Left ventricle myocardium inferior (tissue), 1 donor: ENCODE measurements around the gene SLC16A7. TPM values are rescaled to one million over a fixed set of nuclear protein-coding genes. Genes with fewer than 3 reads are reported as not detected.
A peak's percentile ranks its signal among the peaks of the same experiment; 100 is the strongest.
"Not testable (repeated sequence)": the region's sequence is repeated elsewhere in the genome, so short reads cannot be mapped to it uniquely, and the experiment has no call there.

ENCODE experiments used
- DNase-seq: peaks from one replicate; pipeline ENCODE4 v3.0.0-alpha.2; 2020
- H3K27ac ChIP-seq: fragments of 200-600 bp; replicated peaks from 2 replicates; pipeline ENCODE4 v1.8.0; 2021
- H3K27me3 ChIP-seq: fragments of 200-600 bp; 2 replicates; pipeline ENCODE4 v1.8.0; 2021; ENCODE audit warnings: low read depth
- H3K36me3 ChIP-seq: fragments of 200-600 bp; 2 replicates; pipeline ENCODE4 v1.8.0; 2021
- H3K4me1 ChIP-seq: fragments of 200-600 bp; 2 replicates; pipeline ENCODE4 v1.8.0; 2021
- H3K4me3 ChIP-seq: fragments of 200-600 bp; 2 replicates; pipeline ENCODE4 v1.8.0; 2021; ENCODE audit warnings: mild to moderate bottlenecking, moderate library complexity
- H3K9me3 ChIP-seq: fragments of 200-600 bp; replicated peaks from 2 replicates; pipeline ENCODE4 v1.8.0; 2021
- CTCF ChIP-seq: fragments of 200-600 bp; IDR thresholded peaks from 2 replicates; pipeline ENCODE4 v1.8.0; 2021; ENCODE audit warnings: antibody characterized with exemption, mild to moderate bottlenecking, borderline replicate concordance
- intact Hi-C: fragments of 100-400 bp; cut with micrococcal nuclease; formaldehyde crosslinking; loops from one replicate; pipeline ENCODE4 v1.11.0; 2022
- total RNA-seq: library from RNA; stranded (reverse); fragmentation: NEBNext Ultra II Directional; extraction: Animal tissue kit (Norgen Biotek cat#: 25700); gene quantifications from one replicate; pipeline ENCODE4 v1.2.1, GENCODE V29; 2021
- donor health status: DM: no; HTN: yes; CAD: no; lungs with severe emphysema.

Gene SLC16A7
- total RNA-seq, 1 donor from 2014 or later = 134 TPM

- Histone ChIP-seq H3K27ac (no peak overlapping the region), H3K4me3 (no peak overlapping the region), H3K4me1 (peaks cover 63% of the 10 kb centered on the region), H3K9me3 (no peaks in the 10 kb centered on the region), H3K36me3 (no peaks in the 10 kb centered on the region), H3K27me3 (no peaks in the 10 kb centered on the region)
- TF ChIP-seq CTCF = no peak
- DNase-seq = no peak
- intact Hi-C loops = no loop called here
Observed at GRCh38 chr12:59603754-59604153, 7.9 kb downstream of the SLC16A7 start.

GRCh38 chr12:59612823-59613434 lies 17.1 kb downstream of the SLC16A7 start:
- H3K4me3 ChIP-seq, DNase-seq, H3K27ac ChIP-seq, intact Hi-C loops, H3K27me3 ChIP-seq, H3K4me1 ChIP-seq: not testable (repeated sequence)
- Histone ChIP-seq H3K9me3 (peaks cover 34% of the 10 kb centered on the region), H3K36me3 (peaks cover 28% of the 10 kb centered on the region)

GRCh38 chr12:59615392-59616165 lies 19.8 kb downstream of the SLC16A7 start:
- intact Hi-C loops = no loop called here
- H3K27ac ChIP-seq = peak overlapping the region; percentile 89
- H3K4me3 ChIP-seq = no peak overlapping the region
- H3K27me3 ChIP-seq = no peaks in the 10 kb centered on the region
- no peak for TF ChIP-seq CTCF
- peaks cover 33% of the 10 kb centered on the region for H3K9me3 ChIP-seq
- peak; percentile 55 for DNase-seq
- peaks cover 25% of the 10 kb centered on the region for H3K36me3 ChIP-seq
- H3K4me1 ChIP-seq = peaks cover 21% of the 10 kb centered on the region

- intact Hi-C loops = no loop called here
- no peak for TF ChIP-seq CTCF
- Histone ChIP-seq H3K4me3 (no peak overlapping the region), H3K27me3 (no peaks in the 10 kb centered on the region), H3K4me1 (peaks cover 32% of the 10 kb centered on the region), H3K36me3 (no peaks in the 10 kb centered on the region), H3K27ac (peak overlapping the region; percentile 89), H3K9me3 (no peaks in the 10 kb centered on the region)
- no peak for DNase-seq
Observed at GRCh38 chr12:59619461-59620240, 23.8 kb downstream of the SLC16A7 start.

- Histone ChIP-seq H3K36me3 (no peaks in the 10 kb centered on the region), H3K27ac (peak overlapping the region; percentile 89), H3K4me3 (no peak overlapping the region), H3K9me3 (no peaks in the 10 kb centered on the region), H3K4me1 (peaks cover 33% of the 10 kb centered on the region), H3K27me3 (no peaks in the 10 kb centered on the region)
- intact Hi-C loops = no loop called here
- DNase-seq = no peak
- no peak for TF ChIP-seq CTCF
Observed at GRCh38 chr12:59620326-59620725, 24.5 kb downstream of the SLC16A7 start.
